ENCODE data around the gene SLC9A7. TPM values are rescaled to one million over a fixed set of nuclear protein-coding genes. Genes with fewer than 3 reads are reported as not detected.
A peak's percentile ranks its signal among the peaks of the same experiment; 100 is the strongest.

The SLC9A7 gene
- total and polyA plus RNA-seq, 2 experiments from 2014 or later = 14.1 to 52.9 TPM

- Histone ChIP-seq H3K9ac (no peak overlapping the region), H3K27ac (no peak overlapping the region), H4K20me1 (ENCODE audit: insufficient read depth) (no peaks in the 10 kb centered on the region), H3K36me3 (ENCODE audit: low read depth) (no peaks in the 10 kb centered on the region), H3K4me1 (ENCODE audit: insufficient read depth) (peaks cover 19% of the 10 kb centered on the region), H3K79me2 (ENCODE audit: insufficient read depth) (peaks cover 94% of the 10 kb centered on the region), H3K4me3 (no peak overlapping the region; the same call in 1 of the 2 replicates), H3K4me2 (ENCODE audit: unreplicated experiment) (peak overlapping the region; percentile 71), H3F3A (ENCODE audit: insufficient read depth) (no peaks in the 10 kb centered on the region), H3K27me3 (replicated peaks; ENCODE audit: insufficient read depth) (no peaks in the 10 kb centered on the region), H2AFZ (no peak overlapping the region), H3K9me2 (ENCODE audit: insufficient read depth) (no peaks in the 10 kb centered on the region), H3K9me3 (ENCODE audit: low read depth) (no peaks in the 10 kb centered on the region)
- DNase-seq = peak; percentile 12
- 48 to 61% methylated on average over 4 to 5 of the region's 5 CpGs for WGBS, 2 experiments (ENCODE audit: low coverage in 1 of 2, low lambda C conversion rate in 2 of 2, missing lambda C conversion rate in 2 of 2)
- no peak for TF ChIP-seq EZH2phosphoT487 (IDR thresholded peaks at IDR 0.05; ENCODE audit: insufficient read depth, low read depth)
- TF ChIP-seq EZH2 (IDR thresholded peaks at IDR 0.05; ENCODE audit: insufficient read depth, poor library complexity, severe bottlenecking) = no peak
- in situ Hi-C loops (cut with MboI) = no loop called here
These were observed 45.0 kb downstream of the SLC9A7 start for GRCh38 chrX:46713672-46714490.

DNA sequence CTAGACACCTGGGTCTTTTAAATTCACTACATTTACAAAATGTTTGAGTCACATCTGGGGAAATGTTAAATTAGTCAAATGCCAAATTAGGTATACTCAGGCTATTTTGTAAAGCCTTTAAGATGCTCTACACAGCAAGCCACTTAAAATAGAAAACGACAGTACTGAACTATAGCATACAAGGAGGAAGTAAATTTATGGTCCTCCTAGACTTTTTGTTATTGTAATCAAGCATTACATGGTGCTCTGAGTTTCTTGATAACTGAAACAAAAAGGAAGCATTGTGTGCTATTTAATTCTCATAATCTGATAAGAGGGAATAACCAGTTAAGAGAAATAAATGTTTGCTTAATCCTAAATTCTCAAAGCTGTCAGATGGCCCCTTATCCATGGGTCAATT, 46.2 kb downstream of the SLC9A7 start:
- H3K4me1 ChIP-seq (ENCODE audit: insufficient read depth) = peaks cover 19% of the 10 kb centered on the region
- in situ Hi-C loops (cut with MboI) = no loop called here
- no peaks in the 10 kb centered on the region for H3K27me3 ChIP-seq (replicated peaks; ENCODE audit: insufficient read depth)
- H3F3A ChIP-seq (ENCODE audit: insufficient read depth) = no peaks in the 10 kb centered on the region
- H3K4me2 ChIP-seq (ENCODE audit: unreplicated experiment) = no peak overlapping the region
- no peaks in the 10 kb centered on the region for H3K36me3 ChIP-seq (ENCODE audit: low read depth)
- H3K9me3 ChIP-seq (ENCODE audit: low read depth) = no peaks in the 10 kb centered on the region
- no peak overlapping the region for H3K9ac ChIP-seq
- no peak overlapping the region for H3K27ac ChIP-seq
- no peaks in the 10 kb centered on the region for H3K9me2 ChIP-seq (ENCODE audit: insufficient read depth)
- H2AFZ ChIP-seq = no peak overlapping the region
- no peak for DNase-seq
- H3K79me2 ChIP-seq (ENCODE audit: insufficient read depth) = peaks cover 96% of the 10 kb centered on the region
- H3K4me3 ChIP-seq = no peak overlapping the region
- H4K20me1 ChIP-seq (ENCODE audit: insufficient read depth) = no peaks in the 10 kb centered on the region
- TF ChIP-seq EZH2 (IDR thresholded peaks at IDR 0.05; ENCODE audit: insufficient read depth, poor library complexity, severe bottlenecking) = no peak
- TF ChIP-seq EZH2phosphoT487 (IDR thresholded peaks at IDR 0.05; ENCODE audit: insufficient read depth, low read depth) = no peak
- WGBS, 2 experiments (ENCODE audit: low coverage in 1 of 2, low lambda C conversion rate in 2 of 2, missing lambda C conversion rate in 2 of 2) = 96 to 100% methylated on average over 1 of the region's 1 CpG

DNA sequence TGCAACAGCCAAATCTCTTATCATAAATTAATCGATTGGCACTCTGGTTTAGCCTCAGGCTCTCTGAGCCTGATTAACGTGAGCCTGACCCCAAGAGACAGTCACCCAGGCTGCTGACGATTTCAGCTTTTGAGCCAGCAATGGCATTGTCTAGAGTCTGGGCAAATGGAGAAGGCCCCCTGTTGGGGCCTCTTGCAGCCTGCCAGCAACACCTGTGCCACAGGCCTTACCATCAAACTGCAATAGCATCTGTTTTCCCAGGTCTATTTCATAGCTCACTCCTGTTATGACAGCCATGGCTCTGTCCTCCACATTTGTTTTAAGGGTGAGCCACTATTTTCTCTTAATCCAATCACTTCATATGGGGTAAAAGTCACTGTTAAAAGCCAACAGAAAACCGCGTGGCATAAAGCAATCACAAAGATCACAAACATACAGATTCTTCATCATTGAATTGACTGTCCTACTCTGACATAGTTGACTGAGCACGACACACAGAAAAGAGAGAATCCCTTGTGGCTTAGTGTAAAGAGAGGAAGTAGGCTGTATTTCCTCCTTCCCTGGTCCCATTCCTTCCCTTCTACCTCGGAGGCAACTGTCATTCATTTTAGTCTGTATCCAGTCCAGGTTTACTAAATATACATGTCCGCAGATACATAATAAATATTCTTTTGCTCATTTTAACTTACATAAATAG, 47.8 kb downstream of the SLC9A7 start:
- no peak for DNase-seq
- H3K4me2 ChIP-seq (ENCODE audit: unreplicated experiment) = no peak overlapping the region
- in situ Hi-C loops (cut with MboI) = no loop called here
- H3K9me3 ChIP-seq (ENCODE audit: low read depth) = no peaks in the 10 kb centered on the region
- no peaks in the 10 kb centered on the region for H3K36me3 ChIP-seq (ENCODE audit: low read depth)
- H3K27me3 ChIP-seq (replicated peaks; ENCODE audit: insufficient read depth) = no peaks in the 10 kb centered on the region
- no peak for TF ChIP-seq EZH2 (IDR thresholded peaks at IDR 0.05; ENCODE audit: insufficient read depth, poor library complexity, severe bottlenecking)
- TF ChIP-seq EZH2phosphoT487 (IDR thresholded peaks at IDR 0.05; ENCODE audit: insufficient read depth, low read depth) = no peak
- H4K20me1 ChIP-seq (ENCODE audit: insufficient read depth) = no peaks in the 10 kb centered on the region
- H3K27ac ChIP-seq = no peak overlapping the region
- H3K9me2 ChIP-seq (ENCODE audit: insufficient read depth) = no peaks in the 10 kb centered on the region
- 57 to 62% methylated on average over 8 of the region's 8 CpGs for WGBS, 2 experiments (ENCODE audit: low coverage in 1 of 2, low lambda C conversion rate in 2 of 2, missing lambda C conversion rate in 2 of 2)
- no peaks in the 10 kb centered on the region for H3F3A ChIP-seq (ENCODE audit: insufficient read depth)
- H3K4me1 ChIP-seq (ENCODE audit: insufficient read depth) = peaks cover 19% of the 10 kb centered on the region
- peaks cover 96% of the 10 kb centered on the region for H3K79me2 ChIP-seq (ENCODE audit: insufficient read depth)
- no peak overlapping the region for H3K9ac ChIP-seq
- H2AFZ ChIP-seq = no peak overlapping the region
- no peak overlapping the region for H3K4me3 ChIP-seq

DNA sequence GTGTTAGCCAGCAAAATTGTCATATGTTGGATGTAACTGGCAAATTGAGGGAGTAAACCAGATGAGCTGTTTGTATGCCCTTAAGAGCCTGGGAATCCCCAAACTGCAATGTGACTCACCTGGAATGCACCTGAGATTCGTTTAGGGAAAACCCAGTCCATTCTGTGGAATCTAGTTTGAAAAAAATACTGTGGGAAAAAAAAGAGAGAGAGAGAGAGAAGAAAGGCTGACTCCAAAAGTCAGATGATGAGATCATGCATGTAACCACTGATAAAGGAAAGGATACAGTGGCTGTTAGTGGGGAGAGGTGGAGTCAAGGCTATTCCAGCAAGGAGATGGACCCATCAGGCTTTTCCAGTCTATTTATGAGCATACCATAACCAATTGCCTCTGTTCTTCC, 48.5 kb downstream of the SLC9A7 start:
- Histone ChIP-seq H3K36me3 (ENCODE audit: low read depth) (no peaks in the 10 kb centered on the region), H3K4me2 (ENCODE audit: unreplicated experiment) (no peak overlapping the region), H2AFZ (no peak overlapping the region), H3K79me2 (ENCODE audit: insufficient read depth) (peaks cover 96% of the 10 kb centered on the region), H3F3A (ENCODE audit: insufficient read depth) (no peaks in the 10 kb centered on the region), H3K9me3 (ENCODE audit: low read depth) (no peaks in the 10 kb centered on the region), H3K4me1 (ENCODE audit: insufficient read depth) (peaks cover 15% of the 10 kb centered on the region), H3K27ac (no peak overlapping the region), H3K9me2 (ENCODE audit: insufficient read depth) (no peaks in the 10 kb centered on the region), H3K9ac (no peak overlapping the region), H3K27me3 (replicated peaks; ENCODE audit: insufficient read depth) (no peaks in the 10 kb centered on the region), H4K20me1 (ENCODE audit: insufficient read depth) (no peaks in the 10 kb centered on the region), H3K4me3 (no peak overlapping the region)
- 11 to 33% methylated on average over 1 of the region's 1 CpG for WGBS, 2 experiments (ENCODE audit: low coverage in 1 of 2, low lambda C conversion rate in 2 of 2, missing lambda C conversion rate in 2 of 2)
- peak; percentile 41 for DNase-seq
- in situ Hi-C loops (cut with MboI) = no loop called here
- TF ChIP-seq EZH2 (IDR thresholded peaks at IDR 0.05; ENCODE audit: insufficient read depth, poor library complexity, severe bottlenecking) = no peak
- no peak for TF ChIP-seq EZH2phosphoT487 (IDR thresholded peaks at IDR 0.05; ENCODE audit: insufficient read depth, low read depth)
